ENCODE results near the gene BABAM2. TPM values are rescaled to one million over a fixed set of nuclear protein-coding genes. Genes with fewer than 3 reads are reported as not detected.

Gene BABAM2
- total RNA-seq, 6 experiments from 2014 or later, result 17.1 to 39.4 (median 25.5) TPM

DNA sequence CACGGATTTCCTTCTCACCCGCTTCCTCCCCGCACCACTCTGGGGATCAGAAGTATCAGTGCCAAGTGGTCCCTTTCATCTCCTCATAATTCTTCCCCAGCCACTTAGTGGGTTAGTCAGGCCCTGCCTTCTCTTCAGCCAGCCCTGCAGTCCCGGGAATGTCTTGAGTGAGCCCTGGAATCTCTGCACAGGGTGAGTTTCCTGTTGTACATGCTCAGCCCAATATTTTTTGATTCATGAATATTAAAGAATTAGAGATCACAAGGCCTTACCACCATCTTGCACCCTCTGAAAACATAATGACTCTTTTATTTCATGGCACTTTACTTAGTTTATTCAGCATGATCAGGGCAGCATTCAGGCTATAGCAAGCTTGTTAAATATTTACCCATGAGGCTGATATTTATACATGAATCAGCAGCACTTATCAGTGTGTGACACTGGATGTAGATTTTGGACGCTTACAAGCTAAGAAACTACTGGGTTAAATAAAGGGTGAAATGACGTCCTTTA lies 342.7 kb downstream of the BABAM2 start:
- Histone ChIP-seq H3K27me3 (no peaks in the 10 kb centered on the region), H3K27ac (peak overlapping the region in 1 of 3 donors; percentile 42), H3K4me1 (peaks cover 0 to 9% (median 0%) of the 10 kb centered on the region in 4 donors), H3K4me3 (no peak overlapping the region), H3K9me3 (no peaks in the 10 kb centered on the region), H3K36me3 (no peaks in the 10 kb centered on the region)
- TF ChIP-seq CTCF (IDR thresholded peaks at IDR 0.05) (no peak), POLR2A (IDR thresholded peaks at IDR 0.05) (no peak)
- intact Hi-C loops (cut with DNase I), result no loop called here
- DNase-seq (no peak), ATAC-seq (peak; percentile 89 to 91 (median 90))
- WGBS (ENCODE audit: insufficient coverage, low coverage, low lambda C conversion rate, missing lambda C conversion rate), result 51% methylated on average over 6 of the region's 6 CpGs

- WGBS (ENCODE audit: insufficient coverage, low coverage, low lambda C conversion rate, missing lambda C conversion rate), result 71% methylated on average over 2 of the region's 2 CpGs
- DNase-seq, result no peak
- Histone ChIP-seq H3K4me1 (peaks cover 0 to 9% (median 0%) of the 10 kb centered on the region in 4 donors), H3K36me3 (no peaks in the 10 kb centered on the region), H3K9me3 (no peaks in the 10 kb centered on the region), H3K27me3 (no peaks in the 10 kb centered on the region), H3K4me3 (no peak overlapping the region), H3K27ac (no peak overlapping the region)
- intact Hi-C loops (cut with DNase I), result no loop called here
- TF ChIP-seq POLR2A (IDR thresholded peaks at IDR 0.05), result no peak
- no peak for TF ChIP-seq CTCF (IDR thresholded peaks at IDR 0.05)
- ATAC-seq, result no peak
Measured at GRCh38 chr2:28234807-28235206, 344.3 kb downstream of the BABAM2 start.

DNA sequence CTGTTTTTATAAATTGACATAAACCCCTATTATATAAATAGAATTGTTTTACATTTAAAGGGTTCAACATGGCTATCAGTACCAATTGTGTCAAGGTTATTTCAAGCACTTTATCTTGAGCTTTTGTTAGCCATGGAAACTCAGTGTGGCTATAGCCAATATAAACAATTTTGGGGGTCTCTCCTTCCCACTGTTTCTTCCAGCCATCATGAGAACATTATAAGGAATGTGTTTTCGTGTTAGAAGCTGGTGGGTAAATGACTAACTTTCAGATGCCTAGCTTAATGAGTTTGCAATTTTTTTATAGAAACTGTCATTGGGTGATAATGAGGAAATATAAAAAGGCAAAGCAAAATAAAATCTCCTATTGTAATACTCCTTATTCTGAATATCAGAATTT lies 348.7 kb downstream of the BABAM2 start:
- Histone ChIP-seq H3K27ac (no peak overlapping the region), H3K27me3 (no peaks in the 10 kb centered on the region), H3K4me1 (no peaks in the 10 kb centered on the region), H3K4me3 (no peak overlapping the region), H3K9me3 (no peaks in the 10 kb centered on the region), H3K36me3 (no peaks in the 10 kb centered on the region)
- intact Hi-C loops (cut with DNase I), result no loop called here
- WGBS (ENCODE audit: insufficient coverage, low coverage, low lambda C conversion rate, missing lambda C conversion rate), result 79% methylated on average over 1 of the region's 1 CpG
- ATAC-seq (no peak), DNase-seq (no peak)
- TF ChIP-seq POLR2A (IDR thresholded peaks at IDR 0.05) (no peak), CTCF (IDR thresholded peaks at IDR 0.05) (no peak)

- Histone ChIP-seq H3K36me3 (no peaks in the 10 kb centered on the region), H3K27me3 (no peaks in the 10 kb centered on the region), H3K4me1 (no peaks in the 10 kb centered on the region), H3K4me3 (no peak overlapping the region), H3K27ac (no peak overlapping the region), H3K9me3 (no peaks in the 10 kb centered on the region)
- ATAC-seq, result no peak
- no peak for DNase-seq
- intact Hi-C loops (cut with DNase I), result no loop called here
- TF ChIP-seq CTCF (IDR thresholded peaks at IDR 0.05), result no peak
- TF ChIP-seq POLR2A (IDR thresholded peaks at IDR 0.05), result no peak
- WGBS (ENCODE audit: insufficient coverage, low coverage, low lambda C conversion rate, missing lambda C conversion rate), result 100% methylated on average over 2 of the region's 2 CpGs
Measured at GRCh38 chr2:28240937-28241336, 350.4 kb downstream of the BABAM2 start.

- Histone ChIP-seq H3K27ac (no peak overlapping the region), H3K4me3 (no peak overlapping the region), H3K27me3 (no peaks in the 10 kb centered on the region), H3K9me3 (no peaks in the 10 kb centered on the region), H3K36me3 (no peaks in the 10 kb centered on the region), H3K4me1 (no peaks in the 10 kb centered on the region)
- no peak for TF ChIP-seq CTCF (IDR thresholded peaks at IDR 0.05)
- TF ChIP-seq POLR2A (IDR thresholded peaks at IDR 0.05), result no peak
- intact Hi-C loops (cut with DNase I), result no loop called here
- 53% methylated on average over 1 of the region's 1 CpG for WGBS (ENCODE audit: insufficient coverage, low coverage, low lambda C conversion rate, missing lambda C conversion rate)
- no peak for DNase-seq
- no peak for ATAC-seq
Measured at GRCh38 chr2:28247290-28247689, 356.8 kb downstream of the BABAM2 start.

Measured in right lobe of liver (tissue), 6 donors.